Peyer's patch (tissue), 4 donors: ENCODE measurements around the gene TYROBP. TPM values are rescaled to one million over a fixed set of nuclear protein-coding genes. Genes with fewer than 3 reads are reported as not detected.
A peak's percentile ranks its signal among the peaks of the same experiment; 100 is the strongest.

Experiments
- DNase-seq, 3 donors: peaks; one replicate each; pipeline ENCODE4 v3.0.0-alpha.2; 2017 to 2019
- H3K27ac ChIP-seq, 4 donors: fragments of 200-600 bp; sonication (generic); one replicate each; pipeline ENCODE4 v1.5.1; 2016 to 2019
- H3K27me3 ChIP-seq, 2 donors: fragments of 200-600 bp; sonication (generic); one replicate each; pipeline ENCODE4 v1.5.1; 2019
- H3K36me3 ChIP-seq, 3 donors: fragments of 200-600 bp; sonication (generic); one replicate each; pipeline ENCODE4 v1.5.1; 2016 to 2019
- H3K4me1 ChIP-seq, 4 donors: fragments of 200-600 bp; sonication (generic); one replicate each; pipeline ENCODE4 v1.5.1; 2016 to 2019
- H3K4me3 ChIP-seq, 4 donors: fragments of 200-600 bp; sonication (generic); 1 replicate in 3 of 4; 2 replicates in 1 of 4; pipeline ENCODE4 v1.5.1; 2016 to 2019; ENCODE audit warnings: mild to moderate bottlenecking in 1 of 4
- H3K9me3 ChIP-seq, 4 donors: fragments of 200-600 bp; sonication (generic); one replicate each; pipeline ENCODE4 v1.5.1; 2016 to 2019; ENCODE audit warnings: mild to moderate bottlenecking in 1 of 4
- POLR2A ChIP-seq, 2 donors: fragments of 450-650 bp; IDR thresholded peaks; one replicate each; pipeline ENCODE4 v1.5.1; 2017; ENCODE audit warnings: antibody characterized with exemption in 2 of 2, mild to moderate bottlenecking in 2 of 2, moderate library complexity in 2 of 2
- total RNA-seq, 4 donors: library from RNA; depleted of rRNA; stranded (reverse); fragments of >200 nt; gene quantifications; one replicate each; pipeline ENCODE4 v1.1.0, GENCODE V29; 2016
- TF ChIP-seq, protein P1 (sequence below), 6 experiments: fragments of 450-650 bp in 4 of 6; fragments of 200-600 bp in 2 of 6; sonication (generic) in 1 of 6; IDR thresholded peaks; one replicate each; pipeline ENCODE4 v1.5.1; 2017 to 2019; ENCODE audit warnings: antibody characterized with exemption in 6 of 6, mild to moderate bottlenecking in 3 of 6, moderate library complexity in 1 of 6

The TYROBP gene
- total RNA-seq, 4 donors from 2014 or later = 4.2 to 56.1 (median 20.2) TPM

DNA sequence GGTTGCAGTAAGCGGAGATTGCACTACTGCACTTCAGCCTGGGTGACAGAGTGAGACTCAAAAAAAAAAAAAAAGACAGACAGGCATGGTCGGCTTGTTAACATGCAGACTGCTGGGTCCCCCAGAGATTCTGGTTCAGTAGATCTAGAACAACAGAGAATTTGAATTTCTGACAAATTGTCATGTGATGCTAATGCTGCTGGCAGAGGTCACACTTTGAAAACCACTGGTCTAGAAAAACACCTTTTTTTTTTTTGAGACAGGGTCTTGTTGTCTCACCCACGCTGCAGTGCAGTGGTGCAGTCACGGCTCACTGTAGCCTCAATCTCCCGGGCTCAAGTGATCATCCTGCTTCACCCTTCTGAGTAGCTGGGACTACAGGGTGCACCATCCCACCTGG is 20.4 kb upstream of the TYROBP start:
- Histone ChIP-seq H3K36me3 (no peaks in the 10 kb centered on the region), H3K27ac (peak overlapping the region in 1 of 4 donors; percentile 72), H3K4me1 (peaks cover 0 to 8% (median 4%) of the 10 kb centered on the region in 4 donors), H3K27me3 (no peaks in the 10 kb centered on the region), H3K9me3 (no peaks in the 10 kb centered on the region), H3K4me3 (no peak overlapping the region)
- TF ChIP-seq, protein P1, sequence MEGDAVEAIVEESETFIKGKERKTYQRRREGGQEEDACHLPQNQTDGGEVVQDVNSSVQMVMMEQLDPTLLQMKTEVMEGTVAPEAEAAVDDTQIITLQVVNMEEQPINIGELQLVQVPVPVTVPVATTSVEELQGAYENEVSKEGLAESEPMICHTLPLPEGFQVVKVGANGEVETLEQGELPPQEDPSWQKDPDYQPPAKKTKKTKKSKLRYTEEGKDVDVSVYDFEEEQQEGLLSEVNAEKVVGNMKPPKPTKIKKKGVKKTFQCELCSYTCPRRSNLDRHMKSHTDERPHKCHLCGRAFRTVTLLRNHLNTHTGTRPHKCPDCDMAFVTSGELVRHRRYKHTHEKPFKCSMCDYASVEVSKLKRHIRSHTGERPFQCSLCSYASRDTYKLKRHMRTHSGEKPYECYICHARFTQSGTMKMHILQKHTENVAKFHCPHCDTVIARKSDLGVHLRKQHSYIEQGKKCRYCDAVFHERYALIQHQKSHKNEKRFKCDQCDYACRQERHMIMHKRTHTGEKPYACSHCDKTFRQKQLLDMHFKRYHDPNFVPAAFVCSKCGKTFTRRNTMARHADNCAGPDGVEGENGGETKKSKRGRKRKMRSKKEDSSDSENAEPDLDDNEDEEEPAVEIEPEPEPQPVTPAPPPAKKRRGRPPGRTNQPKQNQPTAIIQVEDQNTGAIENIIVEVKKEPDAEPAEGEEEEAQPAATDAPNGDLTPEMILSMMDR (IDR thresholded peaks at IDR 0.05) = no peak
- no peak for TF ChIP-seq POLR2A (IDR thresholded peaks at IDR 0.05)
- peak in 1 of 3 donors; percentile 33 for DNase-seq

DNA sequence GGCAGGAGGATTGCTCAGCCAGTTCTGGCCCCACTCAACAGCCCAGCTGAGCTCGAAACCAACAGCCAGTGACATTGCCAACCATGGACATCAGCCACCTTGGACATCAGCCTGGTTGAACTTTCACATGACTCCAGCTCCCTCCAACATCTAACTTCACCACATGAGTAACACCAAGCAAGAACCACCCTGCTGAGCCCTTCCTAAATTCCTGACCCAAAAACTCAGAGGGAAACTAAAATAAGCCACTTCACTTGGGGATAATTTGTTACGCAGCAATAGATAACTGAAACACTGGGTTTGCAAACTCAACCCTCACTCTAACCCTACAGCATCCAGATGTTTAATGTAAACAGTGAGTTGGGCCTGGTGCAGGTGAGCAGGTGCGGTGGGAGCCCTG is 17.4 kb upstream of the TYROBP start:
- DNase-seq = no peak
- TF ChIP-seq POLR2A (IDR thresholded peaks at IDR 0.05) = no peak
- TF ChIP-seq, protein P1 (IDR thresholded peaks at IDR 0.05) = no peak

DNA sequence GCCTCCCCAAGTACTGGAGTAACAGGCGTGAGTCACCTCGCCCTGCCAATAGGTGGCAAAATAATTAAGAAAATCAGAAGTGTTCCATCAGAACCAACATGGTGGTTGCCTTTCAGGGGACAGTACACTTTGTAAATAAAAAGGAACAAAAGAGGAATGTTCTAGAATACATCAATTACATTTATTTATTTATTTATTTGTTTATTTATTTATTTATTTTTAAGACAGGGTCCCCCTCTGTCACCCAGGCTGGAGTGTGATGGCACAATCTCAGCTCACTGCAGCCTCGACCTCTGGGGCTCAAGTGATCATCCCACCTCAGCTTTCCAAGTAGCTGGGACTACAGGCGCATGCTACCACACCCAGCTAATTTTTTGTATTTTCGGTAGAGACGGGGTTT is 12.9 kb upstream of the TYROBP start:
- H3K4me1 ChIP-seq = no peaks in the 10 kb centered on the region
- TF ChIP-seq, protein P1 (IDR thresholded peaks at IDR 0.05) = no peak
- TF ChIP-seq POLR2A (IDR thresholded peaks at IDR 0.05) = no peak
- no peak overlapping the region for H3K27ac ChIP-seq
- no peak for DNase-seq
- H3K36me3 ChIP-seq = no peaks in the 10 kb centered on the region
- no peak overlapping the region for H3K4me3 ChIP-seq
- no peaks in the 10 kb centered on the region for H3K9me3 ChIP-seq
- no peaks in the 10 kb centered on the region for H3K27me3 ChIP-seq

More for the DNA sequence above, 17.4 kb upstream of the TYROBP start:
- no peak overlapping the region for H3K27ac ChIP-seq
- H3K36me3 ChIP-seq = no peaks in the 10 kb centered on the region
- H3K4me3 ChIP-seq = no peak overlapping the region
- peaks cover 0 to 1% (median under 1%) of the 10 kb centered on the region in 4 donors for H3K4me1 ChIP-seq
- H3K27me3 ChIP-seq = no peaks in the 10 kb centered on the region
- no peaks in the 10 kb centered on the region for H3K9me3 ChIP-seq

DNA sequence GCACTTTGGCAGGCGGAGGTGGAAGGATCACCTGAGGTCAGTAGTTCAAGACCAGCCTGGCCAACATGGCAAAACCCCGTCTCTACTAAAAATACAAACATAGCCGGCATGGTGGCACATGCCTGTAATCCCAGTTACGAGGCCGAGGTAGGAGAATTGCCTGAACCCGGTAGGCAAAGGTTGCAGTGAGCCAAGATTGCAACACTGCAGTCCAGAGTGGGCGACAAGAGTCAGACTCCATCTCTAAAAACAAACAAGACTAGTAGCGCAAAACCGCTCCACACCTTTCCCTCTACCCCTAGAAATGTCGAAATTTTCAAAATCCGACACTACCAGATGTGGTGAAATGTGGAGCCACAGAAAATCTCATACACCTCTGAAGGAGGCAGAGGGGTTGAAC is 11.2 kb upstream of the TYROBP start:
- no peaks in the 10 kb centered on the region for H3K27me3 ChIP-seq
- no peaks in the 10 kb centered on the region for H3K36me3 ChIP-seq
- no peak for DNase-seq
- H3K4me3 ChIP-seq = no peak overlapping the region
- H3K27ac ChIP-seq = no peak overlapping the region
- no peaks in the 10 kb centered on the region for H3K4me1 ChIP-seq
- no peak for TF ChIP-seq POLR2A (IDR thresholded peaks at IDR 0.05)
- TF ChIP-seq, protein P1 (IDR thresholded peaks at IDR 0.05) = no peak
- H3K9me3 ChIP-seq = no peaks in the 10 kb centered on the region

DNA sequence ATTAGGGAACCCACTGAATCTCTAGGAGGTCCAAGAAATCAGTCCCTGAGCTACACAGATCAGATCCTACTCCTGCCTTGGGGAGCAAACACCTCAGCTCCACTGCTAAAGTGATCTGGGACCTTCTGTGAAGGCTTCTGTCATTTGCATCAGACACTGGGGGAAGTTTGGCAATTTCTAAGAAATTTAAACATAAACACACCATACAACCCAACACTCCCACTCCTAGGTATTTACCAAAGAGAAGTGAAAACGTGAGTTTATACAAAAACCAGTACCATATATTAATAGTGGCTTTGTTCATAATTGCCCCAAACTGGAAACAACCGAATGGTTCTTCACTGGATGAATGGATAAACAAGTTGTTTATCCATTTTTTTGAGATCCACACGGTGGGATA is 7.3 kb upstream of the TYROBP start:
- H3K4me1 ChIP-seq = peaks cover 0 to 3% (median 0%) of the 10 kb centered on the region in 4 donors
- DNase-seq = no peak
- no peak for TF ChIP-seq POLR2A (IDR thresholded peaks at IDR 0.05)
- TF ChIP-seq, protein P1 (IDR thresholded peaks at IDR 0.05) = no peak
- no peaks in the 10 kb centered on the region for H3K27me3 ChIP-seq
- H3K4me3 ChIP-seq = no peak overlapping the region
- H3K27ac ChIP-seq = no peak overlapping the region
- H3K36me3 ChIP-seq = no peaks in the 10 kb centered on the region
- no peaks in the 10 kb centered on the region for H3K9me3 ChIP-seq

DNA sequence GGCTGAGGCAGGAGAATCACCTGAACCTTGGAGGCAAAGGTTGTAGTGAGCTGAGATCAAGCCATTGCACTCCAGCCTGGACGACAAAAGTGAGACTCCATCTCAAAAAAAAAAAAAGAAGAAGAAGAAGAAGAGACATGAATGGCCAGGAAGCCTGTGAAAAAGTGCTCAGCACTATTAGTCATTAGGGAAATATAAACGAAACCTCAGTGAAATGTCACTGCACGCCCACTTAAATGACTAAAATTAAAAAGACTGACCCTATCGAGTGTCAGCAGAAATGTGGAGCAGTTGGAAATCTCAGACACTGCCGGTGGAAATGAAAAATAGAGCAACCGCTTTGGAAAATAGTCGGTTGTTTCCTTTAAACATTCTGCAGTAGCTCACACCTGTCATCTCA is 5.5 kb upstream of the TYROBP start:
- TF ChIP-seq POLR2A (IDR thresholded peaks at IDR 0.05) = no peak
- TF ChIP-seq, protein P1 (IDR thresholded peaks at IDR 0.05) = no peak
- no peak overlapping the region for H3K27ac ChIP-seq
- no peak overlapping the region for H3K4me3 ChIP-seq

More for the DNA sequence above, 5.5 kb upstream of the TYROBP start:
- Histone ChIP-seq H3K36me3 (no peaks in the 10 kb centered on the region), H3K27me3 (no peaks in the 10 kb centered on the region), H3K4me1 (peaks cover 0 to 13% (median 1%) of the 10 kb centered on the region in 4 donors), H3K9me3 (no peaks in the 10 kb centered on the region)
- DNase-seq = no peak
